Left ventricle myocardium inferior (tissue), 1 donor: ENCODE measurements around the gene SAP30BP. TPM values are rescaled to one million over a fixed set of nuclear protein-coding genes. Genes with fewer than 3 reads are reported as not detected.

ENCODE experiments used
- DNase-seq: peaks from one replicate; pipeline ENCODE4 v3.0.0-alpha.2; 2020
- H3K27ac ChIP-seq: fragments of 200-600 bp; replicated peaks from 2 replicates; pipeline ENCODE4 v1.8.0; 2021
- H3K27me3 ChIP-seq: fragments of 200-600 bp; 2 replicates; pipeline ENCODE4 v1.8.0; 2021; ENCODE audit warnings: low read depth
- H3K36me3 ChIP-seq: fragments of 200-600 bp; 2 replicates; pipeline ENCODE4 v1.8.0; 2021
- H3K4me1 ChIP-seq: fragments of 200-600 bp; 2 replicates; pipeline ENCODE4 v1.8.0; 2021
- H3K4me3 ChIP-seq: fragments of 200-600 bp; 2 replicates; pipeline ENCODE4 v1.8.0; 2021; ENCODE audit warnings: mild to moderate bottlenecking, moderate library complexity
- H3K9me3 ChIP-seq: fragments of 200-600 bp; replicated peaks from 2 replicates; pipeline ENCODE4 v1.8.0; 2021
- intact Hi-C: fragments of 100-400 bp; cut with micrococcal nuclease; formaldehyde crosslinking; loops from one replicate; pipeline ENCODE4 v1.11.0; 2022
- total RNA-seq: library from RNA; stranded (reverse); fragmentation: NEBNext Ultra II Directional; extraction: Animal tissue kit (Norgen Biotek cat#: 25700); gene quantifications from one replicate; pipeline ENCODE4 v1.2.1, GENCODE V29; 2021
- TF ChIP-seq, protein P1 (sequence below): fragments of 200-600 bp; IDR thresholded peaks from 2 replicates; pipeline ENCODE4 v1.8.0; 2021; ENCODE audit warnings: antibody characterized with exemption, mild to moderate bottlenecking, borderline replicate concordance
- donor health status: DM: no; HTN: yes; CAD: no; lungs with severe emphysema.

Gene SAP30BP
- total RNA-seq, 1 donor from 2014 or later = 47.2 TPM

DNA sequence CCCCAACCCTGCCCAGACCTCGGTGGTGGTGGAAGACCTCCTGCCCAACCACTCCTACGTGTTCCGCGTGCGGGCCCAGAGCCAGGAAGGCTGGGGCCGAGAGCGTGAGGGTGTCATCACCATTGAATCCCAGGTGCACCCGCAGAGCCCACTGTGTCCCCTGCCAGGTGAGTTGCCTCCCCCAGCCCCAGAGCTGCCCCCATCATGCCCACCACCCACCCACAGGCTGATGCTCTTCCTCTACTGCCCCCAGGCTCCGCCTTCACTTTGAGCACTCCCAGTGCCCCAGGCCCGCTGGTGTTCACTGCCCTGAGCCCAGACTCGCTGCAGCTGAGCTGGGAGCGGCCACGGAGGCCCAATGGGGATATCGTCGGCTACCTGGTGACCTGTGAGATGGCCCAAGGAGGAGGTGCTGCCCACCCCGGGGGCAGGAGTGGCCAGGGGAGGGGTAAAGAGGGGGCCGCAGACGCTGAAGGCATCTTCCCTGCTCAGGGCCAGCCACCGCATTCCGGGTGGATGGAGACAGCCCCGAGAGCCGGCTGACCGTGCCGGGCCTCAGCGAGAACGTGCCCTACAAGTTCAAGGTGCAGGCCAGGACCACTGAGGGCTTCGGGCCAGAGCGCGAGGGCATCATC lies 89.4 kb downstream of the SAP30BP start:
- Histone ChIP-seq H3K4me1 (peaks cover 20% of the 10 kb centered on the region), H3K36me3 (peaks cover 25% of the 10 kb centered on the region), H3K4me3 (no peak overlapping the region), H3K27ac (no peak overlapping the region), H3K27me3 (no peaks in the 10 kb centered on the region), H3K9me3 (no peaks in the 10 kb centered on the region)
- DNase-seq = no peak
- intact Hi-C loops = no loop called here
- TF ChIP-seq, protein P1, sequence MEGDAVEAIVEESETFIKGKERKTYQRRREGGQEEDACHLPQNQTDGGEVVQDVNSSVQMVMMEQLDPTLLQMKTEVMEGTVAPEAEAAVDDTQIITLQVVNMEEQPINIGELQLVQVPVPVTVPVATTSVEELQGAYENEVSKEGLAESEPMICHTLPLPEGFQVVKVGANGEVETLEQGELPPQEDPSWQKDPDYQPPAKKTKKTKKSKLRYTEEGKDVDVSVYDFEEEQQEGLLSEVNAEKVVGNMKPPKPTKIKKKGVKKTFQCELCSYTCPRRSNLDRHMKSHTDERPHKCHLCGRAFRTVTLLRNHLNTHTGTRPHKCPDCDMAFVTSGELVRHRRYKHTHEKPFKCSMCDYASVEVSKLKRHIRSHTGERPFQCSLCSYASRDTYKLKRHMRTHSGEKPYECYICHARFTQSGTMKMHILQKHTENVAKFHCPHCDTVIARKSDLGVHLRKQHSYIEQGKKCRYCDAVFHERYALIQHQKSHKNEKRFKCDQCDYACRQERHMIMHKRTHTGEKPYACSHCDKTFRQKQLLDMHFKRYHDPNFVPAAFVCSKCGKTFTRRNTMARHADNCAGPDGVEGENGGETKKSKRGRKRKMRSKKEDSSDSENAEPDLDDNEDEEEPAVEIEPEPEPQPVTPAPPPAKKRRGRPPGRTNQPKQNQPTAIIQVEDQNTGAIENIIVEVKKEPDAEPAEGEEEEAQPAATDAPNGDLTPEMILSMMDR = no peak

DNA sequence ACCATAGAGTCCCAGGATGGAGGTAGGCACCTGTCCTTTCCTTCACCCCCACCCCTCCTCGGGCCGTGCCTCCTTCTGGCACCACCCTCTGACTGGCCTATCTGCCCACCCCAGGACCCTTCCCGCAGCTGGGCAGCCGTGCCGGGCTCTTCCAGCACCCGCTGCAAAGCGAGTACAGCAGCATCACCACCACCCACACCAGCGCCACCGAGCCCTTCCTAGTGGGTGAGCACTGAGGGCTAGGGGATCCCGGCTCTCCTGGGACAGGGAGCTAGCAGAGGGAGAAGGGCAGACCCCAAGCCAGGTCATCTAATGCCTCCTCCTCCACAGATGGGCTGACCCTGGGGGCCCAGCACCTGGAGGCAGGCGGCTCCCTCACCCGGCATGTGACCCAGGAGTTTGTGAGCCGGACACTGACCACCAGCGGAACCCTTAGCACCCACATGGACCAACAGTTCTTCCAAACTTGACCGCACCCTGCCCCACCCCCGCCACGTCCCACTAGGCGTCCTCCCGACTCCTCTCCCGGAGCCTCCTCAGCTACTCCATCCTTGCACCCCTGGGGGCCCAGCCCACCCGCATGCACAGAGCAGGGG lies 90.0 kb downstream of the SAP30BP start:
- H3K27ac ChIP-seq = no peak overlapping the region
- peaks cover 20% of the 10 kb centered on the region for H3K4me1 ChIP-seq
- intact Hi-C loops = no loop called here
- H3K27me3 ChIP-seq = no peaks in the 10 kb centered on the region
- peaks cover 25% of the 10 kb centered on the region for H3K36me3 ChIP-seq
- no peak for DNase-seq
- TF ChIP-seq, protein P1 = no peak
- no peak overlapping the region for H3K4me3 ChIP-seq
- H3K9me3 ChIP-seq = no peaks in the 10 kb centered on the region

Other genes starting within 250 kb of the SAP30BP start
- gene TMEM94, start 210.7 kb upstream of the SAP30BP start, total RNA-seq = 38.8 TPM
- gene CASKIN2, start 151.8 kb upstream of the SAP30BP start, total RNA-seq = 34.3 TPM
- gene TSEN54, start 150.8 kb upstream of the SAP30BP start, total RNA-seq = 6.8 TPM
- gene LLGL2, start 141.6 kb upstream of the SAP30BP start, total RNA-seq = 2.0 TPM
- gene MYO15B, start 79.5 kb upstream of the SAP30BP start, total RNA-seq = 43.0 TPM
- 14.0 TPM for gene SMIM5, start 33.9 kb upstream of the SAP30BP start, total RNA-seq
- gene RECQL5, start 184 bp upstream of the SAP30BP start, total RNA-seq = 17.3 TPM
- 10.6 TPM for gene ITGB4, start 54.1 kb downstream of the SAP30BP start, total RNA-seq
- gene GALK1, start 97.9 kb downstream of the SAP30BP start, total RNA-seq = 19.1 TPM
- 14.7 TPM for gene UNK, start 117.5 kb downstream of the SAP30BP start, total RNA-seq
- gene UNC13D, start 177.1 kb downstream of the SAP30BP start, total RNA-seq = 13.3 TPM
- 144 TPM for gene WBP2, start 188.0 kb downstream of the SAP30BP start, total RNA-seq
- 27.5 TPM for gene TRIM47, start 211.2 kb downstream of the SAP30BP start, total RNA-seq
- 10.2 TPM for gene TRIM65, start 229.6 kb downstream of the SAP30BP start, total RNA-seq
- 104 TPM for gene MRPL38, start 237.5 kb downstream of the SAP30BP start, total RNA-seq